Measurements from ENCODE around the gene SPEF1. TPM values are rescaled to one million over a fixed set of nuclear protein-coding genes. Genes with fewer than 3 reads are reported as not detected.

The SPEF1 gene
- total and polyA plus RNA-seq, 2 of the 13 experiments (the other 11 are each of a cell fraction or from before 2014, with no cell fraction given), result 0.11 to 0.27 TPM

DNA sequence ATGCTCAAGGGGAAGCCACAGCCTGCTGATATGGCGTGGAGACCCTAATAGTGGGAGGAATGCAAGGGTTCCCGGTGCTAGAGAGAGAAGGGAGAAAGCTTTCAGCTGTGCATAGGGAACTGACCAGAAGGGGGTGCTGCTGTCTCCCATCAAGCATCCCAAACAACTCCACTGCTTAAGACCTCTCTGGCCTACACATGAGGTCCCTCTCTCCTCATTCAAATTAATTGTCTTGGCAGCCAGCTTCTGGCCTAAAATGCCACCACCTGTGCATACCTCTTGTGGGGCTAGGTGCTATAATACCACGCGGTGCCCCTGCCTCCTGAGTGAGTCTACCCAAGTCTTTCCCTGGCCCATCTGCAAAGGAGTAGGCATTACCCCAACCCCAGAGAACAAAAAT is 28.1 kb downstream of the SPEF1 start (continued):
- peak; percentile 20; the same call in 1 of the 2 replicates for TF ChIP-seq ARID4A (CRISPR knock-in tag; IDR thresholded peaks at IDR 0.05; ENCODE audit: borderline replicate concordance)
- TF ChIP-seq ZNF7 (CRISPR knock-in tag; IDR thresholded peaks at IDR 0.05), result no peak
- TF ChIP-seq SMC3 (IDR thresholded peaks at IDR 0.05; ENCODE audit: low read length), result peak; percentile 88
- TF ChIP-seq, protein P1, sequence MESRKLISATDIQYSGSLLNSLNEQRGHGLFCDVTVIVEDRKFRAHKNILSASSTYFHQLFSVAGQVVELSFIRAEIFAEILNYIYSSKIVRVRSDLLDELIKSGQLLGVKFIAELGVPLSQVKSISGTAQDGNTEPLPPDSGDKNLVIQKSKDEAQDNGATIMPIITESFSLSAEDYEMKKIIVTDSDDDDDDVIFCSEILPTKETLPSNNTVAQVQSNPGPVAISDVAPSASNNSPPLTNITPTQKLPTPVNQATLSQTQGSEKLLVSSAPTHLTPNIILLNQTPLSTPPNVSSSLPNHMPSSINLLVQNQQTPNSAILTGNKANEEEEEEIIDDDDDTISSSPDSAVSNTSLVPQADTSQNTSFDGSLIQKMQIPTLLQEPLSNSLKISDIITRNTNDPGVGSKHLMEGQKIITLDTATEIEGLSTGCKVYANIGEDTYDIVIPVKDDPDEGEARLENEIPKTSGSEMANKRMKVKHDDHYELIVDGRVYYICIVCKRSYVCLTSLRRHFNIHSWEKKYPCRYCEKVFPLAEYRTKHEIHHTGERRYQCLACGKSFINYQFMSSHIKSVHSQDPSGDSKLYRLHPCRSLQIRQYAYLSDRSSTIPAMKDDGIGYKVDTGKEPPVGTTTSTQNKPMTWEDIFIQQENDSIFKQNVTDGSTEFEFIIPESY (CRISPR knock-in tag; IDR thresholded peaks at IDR 0.05), result peak; percentile 47
- TF ChIP-seq SPEN (CRISPR knock-in tag; IDR thresholded peaks at IDR 0.05; ENCODE audit: low read depth), result 0 out of 2 replicates have a peak, but pooled peaks have one; percentile 23
- TF ChIP-seq ZNF441 (CRISPR knock-in tag; IDR thresholded peaks at IDR 0.05; ENCODE audit: borderline replicate concordance), result peak; percentile 57; the same call in 1 of the 2 replicates
- TF ChIP-seq, protein P2, sequence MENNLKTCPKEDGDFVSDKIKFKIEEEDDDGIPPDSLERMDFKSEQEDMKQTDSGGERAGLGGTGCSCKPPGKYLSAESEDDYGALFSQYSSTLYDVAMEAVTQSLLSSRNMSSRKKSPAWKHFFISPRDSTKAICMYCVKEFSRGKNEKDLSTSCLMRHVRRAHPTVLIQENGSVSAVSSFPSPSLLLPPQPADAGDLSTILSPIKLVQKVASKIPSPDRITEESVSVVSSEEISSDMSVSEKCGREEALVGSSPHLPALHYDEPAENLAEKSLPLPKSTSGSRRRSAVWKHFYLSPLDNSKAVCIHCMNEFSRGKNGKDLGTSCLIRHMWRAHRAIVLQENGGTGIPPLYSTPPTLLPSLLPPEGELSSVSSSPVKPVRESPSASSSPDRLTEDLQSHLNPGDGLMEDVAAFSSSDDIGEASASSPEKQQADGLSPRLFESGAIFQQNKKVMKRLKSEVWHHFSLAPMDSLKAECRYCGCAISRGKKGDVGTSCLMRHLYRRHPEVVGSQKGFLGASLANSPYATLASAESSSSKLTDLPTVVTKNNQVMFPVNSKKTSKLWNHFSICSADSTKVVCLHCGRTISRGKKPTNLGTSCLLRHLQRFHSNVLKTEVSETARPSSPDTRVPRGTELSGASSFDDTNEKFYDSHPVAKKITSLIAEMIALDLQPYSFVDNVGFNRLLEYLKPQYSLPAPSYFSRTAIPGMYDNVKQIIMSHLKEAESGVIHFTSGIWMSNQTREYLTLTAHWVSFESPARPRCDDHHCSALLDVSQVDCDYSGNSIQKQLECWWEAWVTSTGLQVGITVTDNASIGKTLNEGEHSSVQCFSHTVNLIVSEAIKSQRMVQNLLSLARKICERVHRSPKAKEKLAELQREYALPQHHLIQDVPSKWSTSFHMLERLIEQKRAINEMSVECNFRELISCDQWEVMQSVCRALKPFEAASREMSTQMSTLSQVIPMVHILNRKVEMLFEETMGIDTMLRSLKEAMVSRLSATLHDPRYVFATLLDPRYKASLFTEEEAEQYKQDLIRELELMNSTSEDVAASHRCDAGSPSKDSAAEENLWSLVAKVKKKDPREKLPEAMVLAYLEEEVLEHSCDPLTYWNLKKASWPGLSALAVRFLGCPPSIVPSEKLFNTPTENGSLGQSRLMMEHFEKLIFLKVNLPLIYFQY (CRISPR knock-in tag; IDR thresholded peaks at IDR 0.05; ENCODE audit: borderline replicate concordance), result 0 out of 2 replicates have a peak, but pooled peaks have one; percentile 31
- TF ChIP-seq XRCC5 (optimal IDR thresholded peaks at IDR 0.05; ENCODE audit: low read length), result peak; percentile 85
